Lung (tissue), 12 donors: ENCODE data around the gene FANCE. TPM values are rescaled to one million over a fixed set of nuclear protein-coding genes. Genes with fewer than 3 reads are reported as not detected.

Experiments
- ATAC-seq: fragments of 200-7000 bp; cut with Tn5 transposase; one replicate; pipeline ENCODE4 v1.9.1; 2020; ENCODE audit warnings: moderate number of reproducible peaks; ENCODE audit not compliant: insufficient read depth, low FRiP score
- DNase-seq, 3 donors: peaks; one replicate each; pipeline ENCODE4 v3.0.0-alpha.2; 2013 to 2017
- H3K27ac ChIP-seq, 2 donors: one replicate each; pipeline ENCODE4 v1.5.1; 2013; ENCODE audit warnings: mild to moderate bottlenecking in 2 of 2, moderate library complexity in 2 of 2, control low read depth in 1 of 2, inconsistent platforms in 1 of 2, low read depth in 1 of 2, low read length in 1 of 2
- H3K27me3 ChIP-seq, 3 donors: one replicate each; pipeline ENCODE4 v1.5.1; 2013; ENCODE audit warnings: low read length in 2 of 3; ENCODE audit not compliant: control insufficient read depth in 3 of 3, insufficient read depth in 3 of 3
- H3K36me3 ChIP-seq, 4 donors: one replicate each; pipeline ENCODE4 v1.5.1; 2013; ENCODE audit warnings: low read length in 4 of 4, mild to moderate bottlenecking in 1 of 4, moderate library complexity in 1 of 4; ENCODE audit not compliant: control insufficient read depth in 4 of 4, insufficient read depth in 4 of 4
- H3K4me1 ChIP-seq, 5 donors: one replicate each; pipeline ENCODE4 v1.5.1; 2013; ENCODE audit warnings: low read length in 5 of 5, mild to moderate bottlenecking in 2 of 5, moderate library complexity in 1 of 5; ENCODE audit not compliant: control insufficient read depth in 5 of 5, insufficient read depth in 5 of 5
- H3K4me3 ChIP-seq: one replicate; pipeline ENCODE4 v1.5.1; 2013; ENCODE audit warnings: mild to moderate bottlenecking, control low read depth, moderate library complexity
- H3K9ac ChIP-seq, 2 donors: one replicate each; pipeline ENCODE4 v1.5.1; 2013; ENCODE audit warnings: low read length in 2 of 2, control low read depth in 1 of 2; ENCODE audit not compliant: insufficient read depth in 1 of 2
- H3K9me3 ChIP-seq, 4 donors: one replicate each; pipeline ENCODE4 v1.5.1; 2013; ENCODE audit warnings: low read length in 3 of 4, mild to moderate bottlenecking in 1 of 4, moderate library complexity in 1 of 4; ENCODE audit not compliant: control insufficient read depth in 4 of 4, insufficient read depth in 3 of 4
- WGBS, 2 donors: extraction: QIAGEN DNeasy Blood & Tissue Kit; methylation state at CpG; one replicate each; pipeline ENCODE4 v1.1.7; 2013; 5-methylcytosine and 5-hydroxymethylcytosine counted together
- polyA plus RNA-seq, 2 donors: library from polyadenylated mRNA; stranded (reverse); fragments of 200-250 nt; gene quantifications; one replicate each; pipeline ENCODE4 v1.2.1, GENCODE V29; 2013
- total RNA-seq, 2 donors: library from RNA; depleted of rRNA in 1 of 2; stranded (reverse); fragments of >200 nt in 1 of 2; gene quantifications; one replicate each; pipeline ENCODE4 v1.2.1, GENCODE V29; 2014 to 2021
- TF ChIP-seq, protein P1 (sequence below): IDR thresholded peaks from 2 replicates; pipeline ENCODE4 v1.5.1; 2012; ENCODE audit warnings: mild to moderate bottlenecking; ENCODE audit errors: control extremely low read depth, extremely low read depth
- donor health status: control.
- donor health status: control.
- donor health status: Bipolar disorder and iron deficiency.
- donor health status: healthy.
- donor health status: DM: yes; HTN: yes; CAD: no.

Gene FANCE
- total and polyA plus RNA-seq, 4 donors: 3.1 to 7.3 (median 6.3) TPM

DNA sequence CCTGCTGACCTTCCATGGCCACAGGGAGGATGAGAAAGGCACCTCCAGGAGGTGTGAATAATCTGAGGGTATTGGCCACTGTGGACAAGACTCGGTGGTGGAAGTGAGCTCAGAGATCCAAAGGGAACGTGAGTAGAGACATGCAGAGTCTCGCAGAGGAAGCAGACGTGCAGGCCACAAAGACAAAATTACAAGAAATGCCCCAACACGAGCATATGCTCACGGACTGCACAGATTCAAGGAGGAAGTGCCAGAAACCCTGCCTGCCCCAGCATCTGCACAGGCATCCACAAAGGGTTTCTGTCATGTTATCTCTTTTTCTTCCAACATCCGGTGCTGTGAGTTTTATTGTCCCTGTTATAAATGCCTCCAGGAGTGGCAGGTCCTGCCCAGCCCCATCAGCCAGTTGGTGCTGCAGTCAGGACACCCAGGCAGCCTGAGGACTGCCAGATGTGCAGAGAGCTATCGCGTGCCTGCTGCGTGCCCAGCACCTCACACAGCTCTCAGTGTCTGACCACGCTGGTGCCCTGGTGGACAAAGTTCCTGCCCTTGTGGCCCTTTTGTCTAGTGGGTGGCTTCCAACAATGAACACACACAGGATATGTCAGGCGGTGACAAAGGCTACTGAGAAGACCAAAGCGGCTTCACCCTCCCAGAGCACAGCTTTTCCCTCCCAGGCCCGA, 34.0 kb upstream of the FANCE start:
- Histone ChIP-seq H3K9me3 (no peaks in the 10 kb centered on the region), H3K9ac (no peak overlapping the region), H3K4me3 (no peak overlapping the region), H3K4me1 (peaks cover 0 to 27% (median 7%) of the 10 kb centered on the region in 5 donors), H3K27ac (no peak overlapping the region), H3K27me3 (no peaks in the 10 kb centered on the region), H3K36me3 (peaks cover 3 to 21% (median 11%) of the 10 kb centered on the region in 4 donors)
- TF ChIP-seq, protein P1, sequence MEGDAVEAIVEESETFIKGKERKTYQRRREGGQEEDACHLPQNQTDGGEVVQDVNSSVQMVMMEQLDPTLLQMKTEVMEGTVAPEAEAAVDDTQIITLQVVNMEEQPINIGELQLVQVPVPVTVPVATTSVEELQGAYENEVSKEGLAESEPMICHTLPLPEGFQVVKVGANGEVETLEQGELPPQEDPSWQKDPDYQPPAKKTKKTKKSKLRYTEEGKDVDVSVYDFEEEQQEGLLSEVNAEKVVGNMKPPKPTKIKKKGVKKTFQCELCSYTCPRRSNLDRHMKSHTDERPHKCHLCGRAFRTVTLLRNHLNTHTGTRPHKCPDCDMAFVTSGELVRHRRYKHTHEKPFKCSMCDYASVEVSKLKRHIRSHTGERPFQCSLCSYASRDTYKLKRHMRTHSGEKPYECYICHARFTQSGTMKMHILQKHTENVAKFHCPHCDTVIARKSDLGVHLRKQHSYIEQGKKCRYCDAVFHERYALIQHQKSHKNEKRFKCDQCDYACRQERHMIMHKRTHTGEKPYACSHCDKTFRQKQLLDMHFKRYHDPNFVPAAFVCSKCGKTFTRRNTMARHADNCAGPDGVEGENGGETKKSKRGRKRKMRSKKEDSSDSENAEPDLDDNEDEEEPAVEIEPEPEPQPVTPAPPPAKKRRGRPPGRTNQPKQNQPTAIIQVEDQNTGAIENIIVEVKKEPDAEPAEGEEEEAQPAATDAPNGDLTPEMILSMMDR: no peak
- DNase-seq (peak in 1 of 3 donors; percentile 10), ATAC-seq (no peak)
- WGBS, 2 donors: 39 to 75% methylated on average over 14 of the region's 14 CpGs

GRCh38 chr6:35419417-35419816, 32.7 kb upstream of the FANCE start:
- Histone ChIP-seq H3K27ac (no peak overlapping the region), H3K4me1 (peaks cover 0 to 27% (median 7%) of the 10 kb centered on the region in 5 donors), H3K9ac (no peak overlapping the region), H3K9me3 (no peaks in the 10 kb centered on the region), H3K27me3 (no peaks in the 10 kb centered on the region), H3K36me3 (peaks cover 5 to 31% (median 15%) of the 10 kb centered on the region in 4 donors), H3K4me3 (no peak overlapping the region)
- DNase-seq: peak; percentile 64 to 89 (median 79)
- TF ChIP-seq, protein P1: no peak
- 42 to 56% methylated on average over 5 of the region's 5 CpGs for WGBS, 2 donors
- ATAC-seq: no peak

DNA sequence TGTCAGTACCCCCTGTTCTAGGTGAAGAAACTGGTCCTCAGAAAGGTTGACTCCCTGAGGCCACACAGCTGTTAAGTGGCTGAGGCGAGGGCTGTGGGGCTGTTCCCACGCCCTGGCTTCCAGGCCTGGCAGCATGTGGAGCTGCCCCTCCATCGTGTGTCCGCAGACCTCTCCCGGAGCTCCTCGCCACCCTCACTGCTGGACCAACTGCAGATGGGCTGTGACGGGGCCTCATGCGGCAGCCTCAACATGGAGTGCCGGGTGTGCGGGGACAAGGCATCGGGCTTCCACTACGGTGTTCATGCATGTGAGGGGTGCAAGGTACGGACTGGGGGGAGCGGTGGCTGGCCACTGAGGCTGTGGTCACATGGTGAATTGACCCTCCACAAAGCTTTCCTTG, 32.2 kb upstream of the FANCE start:
- no peak for ATAC-seq
- H3K9ac ChIP-seq: no peak overlapping the region
- peaks cover 8 to 34% (median 17%) of the 10 kb centered on the region in 4 donors for H3K36me3 ChIP-seq
- H3K27ac ChIP-seq: no peak overlapping the region
- H3K27me3 ChIP-seq: no peaks in the 10 kb centered on the region
- peaks cover 0 to 22% (median 2%) of the 10 kb centered on the region in 5 donors for H3K4me1 ChIP-seq
- H3K9me3 ChIP-seq: no peaks in the 10 kb centered on the region
- H3K4me3 ChIP-seq: no peak overlapping the region
- 95 to 97% methylated on average over 14 of the region's 14 CpGs for WGBS, 2 donors
- TF ChIP-seq, protein P1: no peak
- no peak for DNase-seq
